ENCODE measurements around the gene CDC42BPA.
"Not testable (repeated sequence)": the region's sequence is repeated elsewhere in the genome, so short reads cannot be mapped to it uniquely, and the experiment has no call there.

The CDC42BPA gene

DNA sequence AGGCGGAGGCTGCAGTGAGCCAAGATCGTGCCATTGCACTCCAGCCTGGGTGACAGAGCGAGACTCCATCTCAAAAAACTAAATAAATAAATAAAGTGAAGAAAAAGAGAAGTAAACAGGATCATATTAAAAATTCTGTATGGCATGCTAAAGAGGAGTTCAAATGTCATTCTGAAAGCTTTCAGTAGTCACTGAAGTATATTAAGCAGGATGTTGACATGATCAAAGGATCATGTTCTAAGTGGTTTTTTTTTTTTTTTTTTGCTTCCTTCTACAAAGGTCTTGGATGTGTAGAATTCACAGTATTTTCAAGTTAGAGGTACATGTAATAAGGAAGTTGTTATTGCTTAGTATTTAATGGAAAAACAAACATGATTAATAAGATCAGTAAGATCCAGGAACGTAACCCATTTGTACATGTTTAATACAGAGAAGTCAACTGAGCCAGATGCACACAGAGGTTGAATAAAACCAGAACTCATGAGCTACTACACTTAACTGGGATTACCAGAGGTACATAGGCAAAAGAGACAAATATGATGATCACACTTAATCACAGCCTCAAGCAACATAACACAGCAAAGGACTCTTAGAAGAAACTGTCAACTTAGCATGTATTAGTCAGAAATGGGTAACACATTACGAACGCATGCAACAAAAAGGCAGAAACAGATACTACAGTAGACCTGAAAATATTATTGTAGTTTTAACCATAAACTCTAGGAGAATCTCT lies 12.2 kb downstream of the CDC42BPA start:
- no peak for DNase-seq

DNA sequence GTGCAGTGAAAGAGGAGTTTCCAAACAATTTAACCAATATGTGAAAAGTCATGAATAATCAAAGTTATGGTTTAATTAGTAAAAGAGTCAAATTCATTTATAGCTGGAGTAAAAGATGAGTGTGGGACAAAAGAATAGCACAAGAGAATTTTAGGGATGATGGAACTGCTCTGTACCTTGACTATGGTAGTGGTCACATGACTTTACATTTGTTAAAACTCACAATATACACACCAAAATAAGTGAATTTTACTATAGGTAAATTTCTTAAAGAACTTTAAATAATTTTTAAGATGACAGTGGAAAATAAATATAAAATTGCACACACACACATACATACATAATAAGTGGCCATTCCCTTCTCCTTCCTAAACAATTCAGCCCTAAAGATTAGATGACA lies 13.6 kb downstream of the CDC42BPA start:
- DNase-seq: no peak

DNA sequence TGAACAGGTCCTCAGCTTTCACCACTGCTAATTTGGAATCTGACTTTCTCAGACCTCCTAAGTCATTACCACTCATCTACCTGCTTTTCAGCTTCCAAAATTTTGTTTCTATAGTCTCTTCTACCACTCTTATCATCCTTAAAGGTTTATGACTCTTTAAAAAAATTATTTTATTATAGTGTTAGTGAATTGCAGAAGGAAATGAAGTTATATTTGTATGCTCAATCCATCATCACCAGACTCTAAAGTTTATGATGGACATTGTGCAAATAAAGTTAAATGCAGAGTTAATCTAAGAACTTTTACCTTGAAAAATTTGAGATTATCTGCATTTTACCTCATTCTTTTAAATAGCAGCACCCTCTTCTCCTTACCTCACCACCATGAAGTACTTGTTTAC lies 14.6 kb downstream of the CDC42BPA start:
- DNase-seq: no peak

DNA sequence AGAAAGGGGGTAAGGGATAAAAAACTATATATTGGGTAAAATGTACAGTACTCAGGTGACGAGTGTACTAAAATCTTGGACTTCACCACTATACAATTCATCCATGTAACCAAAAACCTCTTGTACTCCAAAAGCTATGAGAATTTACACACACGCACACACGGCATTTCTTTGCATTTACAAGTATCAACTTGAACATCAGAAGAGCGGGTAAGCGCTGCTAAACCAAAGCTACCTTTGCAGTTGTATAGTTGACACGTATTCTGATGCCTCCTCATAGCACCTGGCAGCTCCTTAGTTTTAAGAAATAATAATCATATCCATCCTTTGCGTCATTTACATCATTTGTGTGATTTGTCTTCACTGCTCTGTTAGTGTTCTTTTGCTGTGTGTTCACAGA lies 17.6 kb downstream of the CDC42BPA start:
- no peak for DNase-seq

DNA sequence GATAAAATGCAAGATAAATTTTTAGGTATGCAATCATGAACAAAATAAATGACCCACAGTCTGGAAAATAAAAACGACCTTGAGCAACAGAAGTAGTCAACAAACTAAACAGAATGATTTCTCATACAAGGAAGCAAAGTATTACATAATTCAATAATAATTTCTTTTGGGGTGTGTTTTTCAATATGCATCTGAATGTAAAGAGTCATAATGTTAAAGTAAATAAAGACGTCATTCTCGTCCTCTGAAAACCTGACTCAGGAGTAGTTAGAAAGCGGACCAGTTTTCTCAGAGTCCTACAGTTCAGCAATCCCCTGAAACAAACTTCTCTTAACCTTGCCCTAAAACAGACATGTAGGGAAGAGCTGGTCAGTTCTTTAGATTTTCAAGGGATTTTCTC lies 18.6 kb downstream of the CDC42BPA start:
- DNase-seq: no peak

DNA sequence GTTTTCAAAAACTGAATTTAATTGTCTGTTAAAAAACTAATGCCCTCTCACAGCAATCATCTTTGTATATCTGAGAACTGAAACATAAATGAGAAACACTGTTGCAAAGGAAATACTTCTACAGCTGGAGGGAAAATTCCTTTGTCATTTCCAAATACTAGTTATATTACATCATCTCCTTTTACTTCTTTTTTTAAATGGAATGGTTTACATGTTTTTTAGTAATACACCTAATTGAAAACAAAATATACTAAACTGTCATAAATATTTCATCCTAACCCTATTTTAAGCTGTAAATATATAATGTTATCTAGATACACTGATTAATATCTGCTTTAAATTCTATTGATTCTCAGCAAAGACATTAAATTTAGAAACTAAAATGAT lies 19.1 kb downstream of the CDC42BPA start:
- DNase-seq: no peak

DNA sequence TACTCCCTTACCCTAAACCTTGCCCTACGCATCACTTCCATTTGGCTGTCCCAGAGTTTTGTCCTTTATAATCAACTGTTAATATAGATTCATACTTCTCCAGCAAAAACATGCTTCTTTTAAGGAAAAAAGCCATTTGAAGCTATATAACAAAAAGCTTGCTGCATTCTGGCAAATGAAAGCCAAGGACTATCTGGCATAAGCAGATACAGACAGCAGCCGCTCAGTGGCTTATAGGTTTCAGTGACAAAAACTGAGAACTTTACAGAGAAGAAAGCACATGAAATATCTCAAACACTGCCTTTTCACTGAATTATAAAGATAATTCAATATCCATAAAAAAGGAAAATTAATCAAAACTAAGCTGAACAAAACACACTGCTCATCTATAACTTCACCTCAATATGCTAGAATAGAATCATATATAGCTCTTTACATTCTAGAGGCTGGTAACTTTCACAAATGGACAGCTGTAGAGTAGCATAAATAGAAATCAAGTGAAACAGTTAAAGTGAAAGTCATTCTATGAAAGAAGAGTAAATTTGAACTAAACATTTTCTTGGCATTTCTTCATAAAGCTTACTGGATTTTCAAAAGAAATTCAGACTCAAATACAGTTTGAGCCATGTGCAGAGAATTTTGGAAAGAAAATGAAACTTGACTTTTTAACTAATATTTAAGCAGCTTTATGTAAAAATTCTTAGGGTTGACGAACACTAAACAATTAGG lies 19.6 kb downstream of the CDC42BPA start:
- no peak for DNase-seq

DNA sequence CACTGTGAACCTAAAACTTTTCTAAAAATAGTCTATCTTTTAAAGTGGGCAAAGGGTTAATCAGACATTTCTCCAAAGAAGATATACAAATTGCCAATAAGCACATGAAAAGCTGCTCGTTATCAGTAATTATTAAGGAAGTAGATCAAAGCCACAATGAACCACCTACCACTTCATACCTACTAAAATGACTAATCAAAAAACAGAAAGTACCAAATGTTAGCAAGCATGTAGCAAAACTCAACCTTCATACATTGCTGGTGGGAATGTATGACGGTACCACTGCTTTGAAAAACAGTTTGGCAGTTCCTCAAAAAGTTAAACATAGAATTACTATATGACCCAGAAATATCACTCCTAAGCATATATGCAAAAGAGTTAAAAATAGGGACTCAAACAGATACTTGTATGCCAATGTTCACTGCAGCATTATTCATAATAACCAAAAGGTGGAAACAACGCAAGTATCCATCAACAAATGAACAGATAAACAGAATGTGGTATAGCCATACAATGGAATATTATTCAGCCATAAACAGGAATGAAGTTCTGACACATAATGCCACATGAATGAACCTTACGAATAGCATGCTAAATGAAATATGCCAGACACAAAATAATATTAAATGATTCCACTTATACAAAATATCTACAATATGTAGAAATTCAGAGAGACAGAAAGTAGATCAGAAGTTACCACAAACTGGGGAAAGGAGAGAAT lies 21.1 kb downstream of the CDC42BPA start:
- no peak for DNase-seq

DNA sequence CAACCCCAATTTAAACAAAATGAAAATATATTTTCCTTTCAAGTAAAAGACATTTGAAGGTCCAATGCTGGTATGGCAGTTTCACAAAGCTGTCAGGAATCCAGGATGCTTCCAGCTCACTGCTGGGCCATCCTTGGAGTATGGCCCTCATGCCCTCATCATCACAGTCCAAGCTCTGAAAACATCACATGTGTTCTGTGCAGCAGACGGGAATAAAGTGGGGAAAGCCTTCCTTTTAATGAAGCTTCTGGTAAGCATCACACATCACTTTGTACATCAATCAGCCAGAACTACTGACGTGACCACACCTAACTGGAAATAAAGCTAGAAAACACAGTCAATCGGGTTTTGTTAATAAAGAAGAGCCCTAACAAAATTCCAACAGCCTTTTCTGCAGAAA lies 22.7 kb downstream of the CDC42BPA start:
- DNase-seq: no peak

DNA sequence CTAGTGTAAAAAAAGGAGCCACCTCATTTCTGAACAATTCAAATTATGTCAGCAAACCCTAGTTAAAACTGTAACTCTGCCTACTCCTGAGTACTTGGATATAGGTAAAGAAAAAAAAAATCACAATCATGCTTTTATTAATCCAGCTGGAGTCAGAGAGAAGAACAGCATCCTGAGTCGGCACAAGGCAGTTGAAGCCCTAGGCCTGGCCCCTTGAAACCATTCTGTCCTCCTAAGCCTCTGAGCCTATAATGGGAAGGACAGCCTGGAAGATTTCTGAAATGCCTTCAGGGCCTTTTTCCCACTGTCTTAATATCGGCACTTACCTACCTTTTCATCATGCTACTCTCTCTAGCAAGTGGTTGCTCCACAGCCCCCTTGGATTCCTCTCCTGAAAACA lies 32.5 kb downstream of the CDC42BPA start:
- no peak for DNase-seq

DNA sequence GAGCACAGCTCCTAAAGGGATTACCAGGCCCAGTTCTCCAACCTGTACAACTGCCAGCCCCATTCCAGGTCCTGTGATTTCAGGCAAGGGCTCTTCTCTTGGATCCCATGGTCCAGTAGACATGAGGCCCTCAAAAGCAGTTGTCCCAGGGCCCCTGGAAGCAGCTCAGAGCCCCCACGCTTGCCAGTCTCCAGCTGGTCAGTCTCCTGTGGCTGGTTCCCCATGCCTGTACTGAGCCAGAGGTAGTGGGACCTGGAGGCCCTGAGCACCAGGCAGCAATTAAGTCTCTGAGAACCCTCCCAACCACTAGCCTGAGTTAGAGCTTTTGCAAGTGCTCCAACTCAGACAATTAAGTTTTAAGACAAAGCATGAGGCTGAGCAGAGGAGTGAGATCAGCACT lies 36.9 kb downstream of the CDC42BPA start:
- no peak for DNase-seq

DNA sequence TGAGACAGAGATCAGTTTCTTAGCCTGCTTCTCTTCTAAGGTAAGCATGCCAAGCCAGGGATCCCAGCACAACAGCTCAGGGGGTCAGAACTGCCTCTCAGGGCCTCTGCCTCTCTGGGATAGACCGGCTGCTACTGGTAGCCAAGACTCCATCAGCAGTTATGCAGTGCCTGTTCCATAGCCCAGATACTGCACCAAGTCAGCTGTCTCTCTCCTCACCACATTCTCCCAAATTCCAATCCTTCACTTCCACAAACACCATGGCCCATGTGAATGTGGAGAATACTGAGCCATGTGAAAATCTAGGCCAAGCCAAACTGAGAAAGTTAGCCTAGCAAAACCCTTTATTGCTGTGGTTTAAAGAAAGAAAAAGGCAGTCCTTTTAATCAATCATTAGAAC lies 37.5 kb downstream of the CDC42BPA start:
- no peak for DNase-seq

DNA sequence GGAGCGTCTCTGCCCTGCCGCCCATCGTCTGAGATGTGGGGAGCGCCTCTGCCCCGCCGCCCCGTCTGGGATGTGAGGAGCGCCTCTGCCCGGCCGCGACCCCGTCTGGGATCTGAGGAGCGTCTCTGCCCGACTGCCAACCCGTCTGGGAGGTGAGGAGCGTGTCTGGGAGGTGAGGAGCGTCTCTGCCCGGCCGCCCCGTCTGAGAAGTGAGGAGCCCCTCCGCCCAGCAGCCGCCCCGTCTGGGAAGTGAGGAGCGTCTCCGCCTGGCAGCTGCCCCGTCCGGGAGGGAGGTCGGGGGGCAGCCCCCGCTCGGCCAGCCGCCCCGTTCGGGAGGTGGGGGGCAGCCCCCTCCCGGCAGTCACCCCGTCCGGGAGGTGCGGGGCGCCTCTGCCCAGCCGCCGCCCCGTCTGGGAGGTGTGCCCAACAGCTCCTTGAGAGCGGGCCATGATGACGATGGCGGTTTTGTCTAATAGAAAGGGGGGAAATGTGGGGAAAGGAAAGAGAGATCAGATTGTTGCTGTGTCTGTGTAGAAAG lies 42.1 kb downstream of the CDC42BPA start:
- not testable (repeated sequence) for DNase-seq

DNA sequence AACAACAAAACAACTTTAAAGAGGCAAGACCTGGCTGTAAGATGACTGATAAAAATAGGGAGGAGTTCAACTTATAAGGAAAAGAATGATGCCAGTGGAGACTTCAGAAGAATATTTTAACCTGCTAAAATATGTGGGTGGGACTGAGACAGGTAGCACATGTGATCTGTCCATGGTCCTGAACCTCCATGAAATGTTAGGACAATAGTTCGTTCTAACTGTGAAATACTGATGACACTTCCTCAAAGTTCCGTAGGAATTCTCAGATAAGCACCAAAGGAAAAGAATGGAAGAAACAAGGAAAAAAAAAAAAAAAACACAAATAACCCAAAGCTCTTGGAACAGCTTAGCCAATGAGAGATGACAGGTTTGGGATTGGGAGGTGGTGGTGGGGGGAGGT lies 44.7 kb downstream of the CDC42BPA start:
- DNase-seq: no peak

DNA sequence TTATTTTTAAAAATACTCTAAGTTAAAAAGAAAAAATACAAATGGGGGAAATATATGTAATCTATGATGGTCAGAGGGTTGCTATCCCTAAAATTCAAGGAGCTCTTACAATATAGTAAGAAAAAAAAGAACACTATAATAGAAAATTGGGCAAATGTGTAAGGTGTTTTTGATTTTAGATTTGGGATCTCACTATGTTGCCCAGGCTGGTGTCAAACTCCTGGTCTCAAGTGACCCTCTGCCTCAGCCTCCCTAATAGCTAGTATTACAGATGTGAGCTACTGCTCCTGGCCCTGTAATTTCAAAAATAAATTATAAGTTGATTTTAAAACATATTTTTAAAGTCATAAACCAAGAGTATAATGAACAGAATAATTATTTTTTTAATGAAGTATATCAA lies 45.9 kb downstream of the CDC42BPA start:
- no peak for DNase-seq

DNA sequence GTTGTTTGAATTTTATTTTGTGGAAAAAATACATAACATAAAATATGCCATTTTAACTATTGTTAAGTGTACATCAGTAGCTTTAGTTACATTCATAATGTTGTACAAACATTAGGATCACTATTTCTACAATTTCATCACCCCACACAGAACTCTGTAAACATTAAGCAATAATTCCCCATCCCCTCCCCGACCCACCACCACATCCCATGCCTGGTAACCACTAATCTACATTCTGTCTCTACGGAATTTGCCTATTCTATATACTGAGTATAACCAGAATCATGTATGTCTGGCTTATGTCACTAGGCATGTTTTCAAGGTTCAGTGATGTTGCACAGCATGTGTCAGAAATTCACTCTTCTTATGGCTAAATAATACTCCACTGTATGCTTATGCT lies 47.7 kb downstream of the CDC42BPA start:
- no peak for DNase-seq

DNA sequence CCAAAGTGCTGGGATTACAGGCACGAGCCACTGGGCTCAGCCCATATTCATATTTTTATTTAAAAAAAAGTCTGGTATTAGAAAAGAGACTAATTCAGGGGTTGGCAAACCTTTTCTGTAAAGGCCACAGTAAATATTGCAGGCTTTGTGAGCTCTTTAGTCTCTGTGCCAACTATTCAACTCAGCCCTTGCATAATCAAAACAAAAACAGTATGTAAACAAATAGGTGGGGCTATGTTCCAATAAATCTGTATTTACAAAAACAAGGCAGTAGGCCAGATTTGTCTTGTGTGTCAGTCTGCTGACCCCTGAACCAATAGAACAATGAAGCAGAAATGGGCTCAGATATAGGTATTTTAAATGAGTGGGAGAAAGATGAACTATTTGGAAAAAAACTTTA lies 49.3 kb downstream of the CDC42BPA start:
- no peak for DNase-seq

DNA sequence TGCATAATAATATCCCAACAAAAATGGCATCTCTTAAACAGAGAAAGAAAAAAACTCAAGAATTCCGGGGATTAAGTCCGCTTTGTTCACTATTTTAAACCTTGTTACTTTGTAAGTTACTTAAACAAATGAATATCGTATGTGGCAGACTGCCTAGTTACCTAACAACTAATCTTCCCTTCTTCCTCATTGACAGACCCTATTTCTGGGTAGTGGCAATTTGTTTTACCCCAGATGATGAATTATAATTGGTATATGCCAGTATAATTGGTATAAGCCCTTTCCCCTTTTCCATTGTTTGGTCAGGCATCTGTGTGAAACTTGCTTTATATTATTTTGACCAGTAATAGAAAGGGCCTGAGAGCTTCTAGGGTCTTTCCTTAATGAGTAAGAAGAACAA lies 52.4 kb downstream of the CDC42BPA start:
- DNase-seq: no peak

DNA sequence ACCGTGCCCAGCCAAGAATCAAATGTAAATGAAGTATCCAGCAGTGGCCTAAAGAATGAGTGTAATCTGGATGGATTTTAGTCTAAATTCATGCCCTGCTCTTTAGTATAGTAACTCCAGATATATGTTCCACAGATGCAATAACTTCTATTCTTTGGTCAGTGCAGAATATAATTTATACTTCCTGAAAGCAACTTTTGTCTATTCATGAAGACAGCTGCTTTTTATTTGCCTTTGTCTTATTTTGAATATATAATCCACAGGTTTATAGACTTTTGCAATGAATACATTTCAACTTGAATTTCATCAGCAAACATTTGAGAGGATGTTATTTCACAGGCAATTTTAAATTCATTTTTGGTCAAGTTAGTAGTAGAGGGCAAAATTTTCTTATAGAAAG lies 54.4 kb downstream of the CDC42BPA start:
- DNase-seq: no peak

DNA sequence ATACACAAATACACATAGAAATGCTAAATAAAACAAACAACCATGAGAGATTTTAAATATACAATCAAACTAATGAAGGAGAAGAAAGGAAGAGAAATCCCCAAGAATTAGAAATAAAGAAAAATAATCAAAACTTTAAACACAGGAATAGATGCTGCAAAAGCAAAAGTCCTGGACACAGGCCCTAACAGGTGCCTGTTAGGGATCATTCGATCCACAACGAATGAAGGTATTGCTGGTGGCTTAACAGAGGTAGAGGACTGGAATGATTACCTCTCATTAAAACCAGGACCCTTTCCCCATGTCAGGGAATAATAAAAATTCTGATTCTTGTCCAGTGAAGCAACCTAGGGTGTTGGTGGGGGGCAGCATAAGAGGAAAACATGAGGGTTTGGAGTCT lies 56.8 kb downstream of the CDC42BPA start:
- DNase-seq: no peak

DNA sequence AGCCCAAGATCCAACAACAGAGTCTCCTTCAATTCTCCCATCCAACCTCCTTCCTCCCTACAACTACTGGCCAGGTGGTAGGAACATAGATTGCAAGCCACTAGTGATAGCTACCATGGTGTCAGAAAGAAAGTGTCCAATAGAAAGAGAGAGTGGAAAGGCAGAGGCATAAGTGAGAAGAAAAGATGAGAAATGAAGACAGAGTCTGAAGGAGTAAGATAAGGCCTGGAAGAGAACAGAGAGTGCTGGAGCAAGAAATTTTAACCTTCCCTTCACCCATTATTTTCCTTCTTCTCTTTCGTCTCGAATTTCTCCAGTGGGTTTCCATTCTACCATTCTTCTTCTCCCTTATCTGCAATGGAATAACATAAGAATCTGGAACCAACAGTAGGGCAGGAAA lies 57.9 kb downstream of the CDC42BPA start:
- DNase-seq: no peak

DNA sequence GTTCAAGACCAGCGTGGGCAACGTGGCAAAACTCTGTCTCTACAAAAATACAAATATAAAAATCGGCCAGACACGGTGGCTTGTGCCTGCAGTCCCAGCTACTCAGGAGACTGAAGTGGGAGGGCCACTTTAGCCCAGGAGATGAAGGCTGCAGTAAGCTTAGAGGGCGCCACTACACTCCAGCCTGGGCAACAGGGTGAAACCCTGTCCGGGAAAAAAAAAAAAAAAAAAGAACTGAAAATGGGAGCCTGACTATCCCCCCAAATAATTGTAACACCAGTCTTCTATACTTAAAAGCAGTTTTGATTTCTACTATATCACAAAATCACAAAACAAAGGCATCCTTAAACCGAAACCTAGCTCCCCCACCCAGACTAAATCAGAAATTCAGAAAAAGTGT lies 60.3 kb downstream of the CDC42BPA start:
- no peak for DNase-seq

DNA sequence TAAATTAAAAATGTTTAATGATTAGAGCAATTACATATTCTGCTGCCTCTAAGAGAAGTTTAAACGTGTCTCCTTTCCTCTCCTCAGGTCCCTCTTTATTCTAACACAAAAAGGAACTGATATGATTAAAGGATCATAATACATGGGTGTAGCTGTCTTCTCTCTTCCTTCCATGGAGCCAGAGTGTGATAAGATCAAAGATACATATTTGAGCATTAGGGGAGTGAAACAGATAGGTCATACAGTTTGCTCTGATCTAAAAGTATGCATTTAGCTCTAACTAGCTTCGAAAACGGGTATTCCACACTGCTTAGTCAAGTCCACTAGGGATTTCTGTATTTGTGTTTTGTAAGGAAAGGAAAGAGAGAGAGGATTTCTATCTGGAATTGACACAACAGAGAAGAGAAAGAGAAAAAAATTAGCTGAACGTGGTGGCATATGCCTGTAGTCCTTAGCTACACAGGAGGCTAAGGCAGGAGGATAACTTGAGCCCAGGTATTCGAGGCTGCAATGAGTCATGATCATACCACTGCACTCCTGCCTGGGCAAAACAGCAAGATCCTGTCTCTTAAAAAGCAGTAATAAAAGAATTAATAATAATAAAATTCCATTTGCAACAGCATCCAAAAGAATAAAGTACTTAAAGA lies 63.1 kb downstream of the CDC42BPA start:
- no peak for DNase-seq
